ENCODE results near the gene KLHL2. TPM values are rescaled to one million over a fixed set of nuclear protein-coding genes. Genes with fewer than 3 reads are reported as not detected.

Gene KLHL2
- total and polyA plus RNA-seq, 9 of the 15 experiments (the other 6 are each of a cell fraction or from before 2014, with no cell fraction given): 2.5 to 11.3 (median 6.1) TPM

GRCh38 chr4:165327211-165328100, 120.1 kb downstream of the KLHL2 start, which contains the start of gene MSMO1 (continued):
- peak; percentile 33; the same call in 1 of the 2 replicates for TF ChIP-seq FOXJ2 (tag; IDR thresholded peaks at IDR 0.05)
- no peak for TF ChIP-seq PTBP1 (IDR thresholded peaks at IDR 0.05; ENCODE audit: low read depth, low read length)
- TF ChIP-seq NCOA1 (IDR thresholded peaks at IDR 0.05; ENCODE audit: low read depth): no peak
- 0 out of 2 replicates have a peak, but pooled peaks have one; percentile 30 for TF ChIP-seq FOSL1 (tag; conservative IDR thresholded peaks at IDR 0.05)
- TF ChIP-seq E2F8 (IDR thresholded peaks at IDR 0.05; ENCODE audit: low read depth, partially characterized antibody): peak; percentile 36
- TF ChIP-seq FOXA3 (CRISPR knock-in tag; conservative IDR thresholded peaks at IDR 0.05 in 1 of 2, IDR thresholded peaks at IDR 0.05 in 1 of 2): no peak
- peak; percentile 71 for TF ChIP-seq VEZF1 (CRISPR knock-in tag; IDR thresholded peaks at IDR 0.05)
- peak; percentile 77; the same call in 1 of the 2 replicates for TF ChIP-seq MTA3 (IDR thresholded peaks at IDR 0.05; ENCODE audit: borderline replicate concordance)
- TF ChIP-seq ZNF431 (CRISPR knock-in tag; IDR thresholded peaks at IDR 0.05): no peak
- no peak for TF ChIP-seq CBX8 (IDR thresholded peaks at IDR 0.05; ENCODE audit: borderline replicate concordance, extremely low read depth, low read depth, low read length, poor library complexity, severe bottlenecking)
- TF ChIP-seq E2F6 (IDR thresholded peaks at IDR 0.05; ENCODE audit: borderline replicate concordance in 1 of 2, extremely low read depth in 1 of 2, insufficient read depth in 1 of 2, insufficient read length in 1 of 2, low read depth in 1 of 2, low read length in 1 of 2, poor library complexity in 1 of 2, severe bottlenecking in 1 of 2): peak; percentile 10 to 32
- no peak for TF ChIP-seq ZNF76 (CRISPR knock-in tag; IDR thresholded peaks at IDR 0.05; ENCODE audit: borderline replicate concordance)
- TF ChIP-seq IRF9 (tag; IDR thresholded peaks at IDR 0.05): no peak
- no peak for TF ChIP-seq NR0B1 (IDR thresholded peaks at IDR 0.05; ENCODE audit: partially characterized antibody)
- no peak for TF ChIP-seq ZNF3 (CRISPR knock-in tag; IDR thresholded peaks at IDR 0.05)
- no peak for TF ChIP-seq ELF4 (CRISPR knock-in tag; IDR thresholded peaks at IDR 0.05)
- TF ChIP-seq SOX6 (IDR thresholded peaks at IDR 0.05): no peak
- peak; percentile 52; the same call in 1 of the 2 replicates for TF ChIP-seq HDAC2 (IDR thresholded peaks at IDR 0.05)
